ENCODE results near the gene FUS. TPM values are rescaled to one million over a fixed set of nuclear protein-coding genes. Genes with fewer than 3 reads are reported as not detected.

FUS gene
- 20.3 and 29.1 TPM in 2 replicates for total RNA-seq

DNA sequence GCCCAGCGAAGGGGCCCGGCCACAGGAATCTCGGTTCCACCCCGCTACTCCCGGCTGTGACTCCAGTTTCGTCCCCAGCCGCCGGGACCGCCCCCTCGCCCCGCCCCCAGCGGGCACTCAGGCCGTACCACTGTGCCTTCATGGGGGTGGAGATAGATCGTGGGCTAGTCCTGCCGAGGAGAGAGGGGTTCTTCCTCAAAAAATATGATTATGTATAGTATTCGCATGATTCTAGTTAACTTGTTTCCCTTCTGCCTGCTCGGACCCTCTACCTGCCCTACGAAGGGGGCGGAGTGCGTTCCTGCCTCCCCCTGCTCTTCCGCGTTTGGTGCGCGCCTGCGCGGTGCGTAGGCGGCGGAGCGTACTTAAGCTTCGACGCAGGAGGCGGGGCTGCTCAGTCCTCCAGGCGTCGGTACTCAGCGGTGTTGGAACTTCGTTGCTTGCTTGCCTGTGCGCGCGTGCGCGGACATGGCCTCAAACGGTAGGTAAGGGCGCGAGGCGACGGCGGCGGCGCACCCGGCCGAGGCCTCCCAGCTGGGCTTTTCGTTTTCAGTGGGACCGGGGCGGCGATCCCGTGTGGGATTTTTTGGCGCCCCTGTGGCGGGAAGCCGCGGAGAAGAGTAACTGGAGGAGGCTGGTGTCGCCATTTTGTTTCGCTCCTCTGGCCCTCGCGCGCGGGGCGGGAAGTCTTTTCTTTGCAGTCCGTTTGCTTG is at the start of gene FUS:
Gene FUS, plus strand, starts transcription at position 393 of the 713 bp plus-strand sequence. Its CDS starts 76 bp downstream, at position 469.

DNA sequence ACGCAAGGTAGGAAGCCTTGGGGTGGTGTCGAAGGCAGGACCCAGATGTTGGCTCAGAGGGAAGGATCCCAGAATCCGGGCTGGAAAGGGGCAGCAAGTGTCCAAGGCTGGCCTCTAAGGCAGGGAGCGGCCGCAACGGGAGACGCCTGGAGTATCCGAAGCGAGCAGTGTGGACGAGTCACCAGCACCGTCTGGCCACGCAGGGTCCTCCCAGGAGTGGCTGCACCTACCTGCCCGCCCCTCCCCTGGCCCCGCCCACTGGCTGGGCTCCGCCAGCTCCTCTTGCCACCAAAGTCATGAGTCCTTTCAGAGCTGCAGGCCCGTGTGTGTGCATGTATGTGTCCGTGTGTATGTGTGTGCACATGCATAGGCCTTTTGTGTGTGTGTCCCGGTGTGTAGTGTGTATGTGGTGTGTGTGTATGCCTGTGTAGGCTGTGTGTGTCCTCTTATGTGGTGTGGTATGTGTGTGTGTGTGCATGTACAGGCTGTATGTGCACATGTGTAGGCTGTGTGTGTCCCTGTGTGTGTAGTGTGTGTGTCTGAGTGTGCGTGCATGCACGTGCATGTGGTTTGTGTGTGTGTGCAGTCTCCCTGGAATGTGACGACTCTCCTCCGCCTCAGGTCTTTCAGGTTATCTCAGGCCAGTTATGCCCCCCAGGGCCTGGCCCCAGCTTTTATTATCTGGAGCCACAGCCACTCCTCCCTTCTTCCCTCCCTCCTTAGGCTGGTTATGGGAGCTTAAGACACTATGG is 44.2 kb upstream of the FUS start, which contains the start of gene PRSS8:
Gene PRSS8, minus strand, starts transcription at position 193 of the 752 bp plus-strand sequence. CDS start 229 bp downstream, outside the sequence.

DNA sequence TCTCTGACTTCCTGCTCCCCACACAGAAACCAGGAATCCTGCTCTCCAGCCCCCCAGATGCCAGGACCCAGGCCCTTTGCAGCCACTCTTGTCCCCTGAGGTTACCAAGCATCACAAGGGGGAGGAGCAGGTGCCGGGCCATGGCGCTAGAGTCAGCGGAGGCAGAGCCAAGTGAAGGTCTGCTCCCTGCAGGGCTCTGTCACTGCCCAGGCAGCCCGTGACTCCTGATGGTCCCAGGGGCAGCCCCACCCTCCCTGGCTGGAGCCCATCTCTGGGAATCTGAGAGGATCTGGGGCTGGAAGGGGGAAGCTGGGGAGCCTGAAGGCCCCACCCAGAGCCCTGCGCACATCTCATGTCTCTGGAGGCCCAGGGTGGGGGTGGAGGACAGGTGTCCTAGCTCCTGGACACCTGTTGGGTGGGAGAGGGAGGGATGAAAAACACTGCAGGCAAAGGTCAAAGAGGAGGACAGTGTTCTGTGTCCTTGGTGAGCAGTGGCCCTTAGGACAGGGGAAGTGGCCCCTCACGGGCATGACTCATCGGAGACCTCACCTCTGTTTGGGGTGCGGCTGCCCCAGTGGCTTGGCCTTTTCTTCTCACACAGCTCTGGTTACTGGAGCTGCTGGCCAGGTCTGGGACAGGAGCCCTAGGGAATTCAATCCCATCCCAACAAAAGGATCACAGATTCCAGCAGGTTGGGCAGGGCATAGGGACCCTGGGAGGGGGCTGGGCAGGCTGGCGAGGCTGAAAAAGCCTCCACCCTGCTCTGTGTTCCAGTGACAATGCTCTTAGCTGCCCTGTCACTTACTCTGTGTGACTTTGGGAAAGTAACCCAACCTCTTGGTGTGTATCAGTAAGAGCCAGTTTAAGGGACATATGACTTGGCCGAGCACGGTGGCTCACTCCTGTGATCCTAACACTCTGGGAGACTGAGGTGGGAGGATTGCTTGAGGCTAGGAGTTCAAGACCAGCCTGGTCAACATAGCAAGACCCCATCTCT is 29.7 kb upstream of the FUS start, which contains the start of gene PRSS36:
Gene PRSS36, minus strand, starts transcription at position 173 of the 997 bp plus-strand sequence. Its CDS starts 31 bp downstream, at position 142.

DNA sequence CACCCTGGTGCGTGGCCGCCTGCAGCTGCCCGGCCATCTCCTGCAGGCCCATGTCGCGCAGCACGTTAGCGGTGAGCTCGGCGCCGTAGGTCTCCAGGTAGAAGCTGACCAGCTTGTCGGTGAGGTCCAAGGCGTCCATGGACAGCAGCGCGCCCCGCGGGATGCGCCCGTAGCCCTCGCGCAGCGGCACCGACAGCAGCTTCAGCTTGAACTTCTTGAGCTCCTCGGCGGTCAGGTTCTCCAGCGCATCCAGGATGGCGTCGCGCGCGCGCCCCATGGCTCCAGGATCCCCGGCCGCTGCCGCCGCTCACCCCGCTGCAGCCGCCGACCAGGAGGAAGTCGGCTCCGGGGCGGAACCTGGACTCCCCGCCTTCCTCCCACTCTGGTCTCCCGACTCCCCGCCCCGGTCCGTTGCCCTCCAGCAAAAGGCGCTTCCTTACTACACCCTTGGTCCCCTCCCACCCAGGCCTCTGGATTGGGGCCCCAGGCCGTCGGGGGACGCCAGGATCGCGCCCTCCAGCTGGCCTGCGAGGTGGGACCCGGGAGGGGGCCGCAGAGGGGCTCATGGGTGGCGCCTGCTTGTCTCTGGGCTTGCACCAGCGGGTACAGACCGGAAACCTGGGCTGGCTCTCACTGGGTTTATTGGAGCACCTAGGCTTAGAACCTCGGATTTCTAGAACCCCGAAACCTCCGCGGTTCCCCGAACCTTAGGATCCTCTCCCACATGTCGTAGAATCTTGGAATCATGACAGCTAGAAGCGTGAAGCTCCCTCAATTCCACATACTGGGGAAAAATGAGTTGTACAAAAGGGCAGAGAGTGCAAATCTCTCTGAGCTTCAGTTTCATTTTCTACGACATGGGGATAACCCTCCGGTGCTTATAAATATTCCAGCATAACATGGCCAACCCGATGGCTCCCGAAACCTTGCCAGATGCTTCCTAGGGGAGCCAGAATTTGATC is 22.8 kb downstream of the FUS start, which contains the start of gene PYCARD:
Gene PYCARD, minus strand, starts transcription at position 347 of the 962 bp plus-strand sequence. Its CDS starts 70 bp downstream, at position 277.

DNA sequence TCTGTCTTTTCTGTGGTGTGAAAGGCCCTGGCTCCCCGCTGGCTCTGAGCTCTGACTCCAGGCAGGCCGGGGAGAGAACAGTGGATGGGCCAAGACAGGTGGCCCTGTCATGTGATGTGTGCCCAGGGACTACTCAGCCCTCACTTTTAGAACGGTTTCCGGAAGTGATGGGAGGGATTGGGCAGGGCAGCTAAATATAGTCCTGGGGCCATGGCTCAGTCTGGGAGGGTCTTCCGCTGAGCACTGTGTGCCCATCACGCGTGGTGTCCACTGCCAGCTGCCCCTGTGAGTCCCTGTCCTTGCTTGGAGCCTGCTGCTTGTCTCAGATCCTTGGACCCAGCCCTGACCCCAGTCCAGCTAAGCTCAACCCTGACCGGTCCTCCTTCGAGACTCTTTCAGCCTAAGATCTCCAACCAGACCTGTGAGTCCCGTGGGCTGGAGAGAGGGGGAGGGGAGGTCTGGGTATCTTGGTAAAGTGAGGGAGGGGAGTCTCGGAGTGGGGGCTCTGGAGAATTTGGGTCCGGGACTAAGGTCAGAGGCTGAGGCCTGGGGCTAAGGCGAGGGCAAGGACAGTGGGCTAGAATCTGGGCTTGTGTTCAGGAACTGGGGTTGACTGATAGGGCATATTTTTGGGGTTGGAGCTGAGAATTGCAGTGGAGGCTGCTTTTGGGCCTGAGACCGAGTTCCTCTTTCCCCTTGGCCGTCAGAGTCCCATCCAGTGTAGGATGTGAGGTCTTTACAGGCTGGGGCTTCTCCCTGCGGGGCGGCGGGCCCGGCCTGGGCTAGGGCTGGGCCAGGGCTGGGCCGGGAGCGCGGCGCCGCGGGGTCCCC is 34.2 kb downstream of the FUS start, which contains the start of gene TRIM72:
Gene TRIM72, plus strand, starts transcription at position 243 of the 831 bp plus-strand sequence. CDS start 620 bp downstream, outside the sequence.

DNA sequence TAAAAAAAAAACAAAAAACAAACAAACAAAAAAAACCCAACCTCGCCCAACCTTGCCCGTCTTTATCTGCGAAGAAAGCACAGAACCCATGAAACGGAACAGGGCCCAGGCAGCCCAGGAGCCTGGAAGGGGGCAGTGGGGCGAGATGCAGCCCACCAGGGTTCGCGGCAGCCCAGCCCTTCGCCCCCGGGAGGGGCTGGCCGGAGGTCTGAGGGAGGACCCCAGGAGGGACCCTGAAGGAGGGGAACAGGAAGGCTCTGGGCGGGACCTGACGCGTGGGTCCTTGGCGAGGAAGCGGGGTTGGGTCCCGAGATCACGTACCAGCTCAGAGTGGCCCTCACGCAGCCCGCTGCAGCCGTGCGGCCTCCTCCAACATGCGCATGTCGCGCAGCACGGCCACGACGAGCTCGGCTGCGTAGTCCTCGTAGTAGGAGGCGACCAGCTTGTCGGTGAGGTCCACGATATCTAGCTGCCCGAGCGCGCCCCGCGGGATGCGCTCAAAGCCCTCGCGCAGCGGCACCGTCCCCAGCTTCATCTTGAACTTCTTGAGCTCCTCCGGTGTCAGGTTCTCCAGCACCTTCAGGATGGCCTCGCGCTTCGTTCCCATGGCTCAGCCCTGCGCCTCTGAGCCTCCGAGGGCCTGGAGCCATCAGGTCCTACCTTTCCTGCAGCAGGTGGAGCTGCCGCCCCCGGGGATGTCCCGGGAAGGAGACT is 36.6 kb downstream of the FUS start, which contains the start of gene PYDC1:
Gene PYDC1, minus strand, starts transcription at position 714 of the 714 bp plus-strand sequence. Its CDS starts 107 bp downstream, at position 607.

Other genes with a start within 250 kb of the FUS start
- 42.8 and 51.3 TPM in 2 replicates for gene ORAI3, start 231.1 kb upstream of the FUS start, total RNA-seq
- gene SETD1A, start 222.4 kb upstream of the FUS start, total RNA-seq = 1.3 and 2.3 TPM in 2 replicates
- gene HSD3B7, start 194.9 kb upstream of the FUS start, total RNA-seq = 28.3 and 34.6 TPM in 2 replicates
- 0.71 and 0.83 TPM in 2 replicates for gene STX1B, start 169.5 kb upstream of the FUS start, total RNA-seq
- 30.3 and 33.2 TPM in 2 replicates for gene STX4, start 146.6 kb upstream of the FUS start, total RNA-seq
- gene ZNF668, start 105.9 kb upstream of the FUS start, total RNA-seq = 9.2 and 9.8 TPM in 2 replicates
- gene ZNF646, start 105.7 kb upstream of the FUS start, total RNA-seq = 9.4 and 12.4 TPM in 2 replicates
- gene PRSS53, start 91.2 kb upstream of the FUS start, total RNA-seq = 1.00 and 3.0 TPM in 2 replicates
- gene VKORC1, start 85.3 kb upstream of the FUS start, total RNA-seq = 84.6 and 122 TPM in 2 replicates
- 11.7 and 15.9 TPM in 2 replicates for gene BCKDK, start 71.8 kb upstream of the FUS start, total RNA-seq
- 31.9 and 39.1 TPM in 2 replicates for gene KAT8, start 62.5 kb upstream of the FUS start, total RNA-seq
- gene PRSS8, start 44.4 kb upstream of the FUS start, total RNA-seq = under 0.01 TPM in 1 of 2 replicates, not detected in the other
- gene PRSS36, start 30.1 kb upstream of the FUS start, total RNA-seq = 0.09 and 0.14 TPM in 2 replicates
- gene PYCARD, start 22.6 kb downstream of the FUS start, total RNA-seq = 103 and 113 TPM in 2 replicates
- not detected in 2 replicates for gene TRIM72, start 34.0 kb downstream of the FUS start, total RNA-seq
- not detected in 2 replicates for gene PYDC1, start 37.0 kb downstream of the FUS start, total RNA-seq
- gene ITGAM, start 79.8 kb downstream of the FUS start, total RNA-seq = not detected in 2 replicates
- gene ITGAX, start 175.0 kb downstream of the FUS start, total RNA-seq = under 0.01 TPM in 1 of 2 replicates, not detected in the other
- gene ITGAD, start 213.2 kb downstream of the FUS start, total RNA-seq = not detected in 2 replicates
- not detected in 2 replicates for gene COX6A2, start 248.2 kb downstream of the FUS start, total RNA-seq

Data from smooth muscle cell of bladder (primary cell).